NB4 (cell line): ENCODE results near the gene TMEM192.
"Not testable (repeated sequence)": the region's sequence is repeated elsewhere in the genome, so short reads cannot be mapped to it uniquely, and the experiment has no call there.

ENCODE experiments used
- DNase-seq: peaks from one replicate; pipeline ENCODE4 v3.0.0; 2010; ENCODE audit warnings: low read depth
- H3K4me3 ChIP-seq: one replicate; pipeline ENCODE4 v1.5.1; 2011; ENCODE audit warnings: mild to moderate bottlenecking, low read depth, low read length, moderate library complexity
- MYC ChIP-seq: IDR thresholded peaks from 2 replicates; pipeline ENCODE4 v1.6.1; 2011; ENCODE audit warnings: low read depth, low read length
- POLR2A ChIP-seq: IDR thresholded peaks from 2 replicates; pipeline ENCODE4 v1.6.1; 2011; ENCODE audit warnings: mild to moderate bottlenecking; ENCODE audit not compliant: insufficient read length; ENCODE audit errors: extremely low read depth
- TF ChIP-seq, protein P1 (sequence below): IDR thresholded peaks from 2 replicates; pipeline ENCODE4 v1.6.1; 2011; ENCODE audit warnings: low read depth, low read length
- TF ChIP-seq, protein P2 (sequence below): IDR thresholded peaks from one replicate; pipeline ENCODE4 v1.5.1; 2012; ENCODE audit warnings: low read depth, low read length

TMEM192 gene

DNA sequence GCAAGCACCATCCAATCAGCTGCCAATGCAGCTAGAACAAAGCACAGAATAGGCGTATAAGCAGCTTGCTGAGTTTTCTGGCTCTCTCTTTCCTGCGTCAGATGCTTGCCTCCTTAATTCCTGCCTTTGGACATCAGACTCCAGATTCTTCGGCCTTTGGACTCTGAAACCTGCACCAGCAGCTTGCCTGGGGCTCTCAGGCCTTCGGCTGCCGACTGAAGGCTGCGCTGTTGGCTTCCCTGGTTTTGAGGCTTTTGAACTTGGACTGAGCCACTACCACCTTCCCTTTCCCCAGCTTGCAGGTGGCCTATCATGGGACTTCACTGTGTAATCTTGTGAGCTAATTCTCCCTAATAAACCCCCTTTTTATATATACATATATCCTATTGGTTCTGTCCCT is 6.1 kb downstream of the TMEM192 start:
- TF ChIP-seq, protein P1, sequence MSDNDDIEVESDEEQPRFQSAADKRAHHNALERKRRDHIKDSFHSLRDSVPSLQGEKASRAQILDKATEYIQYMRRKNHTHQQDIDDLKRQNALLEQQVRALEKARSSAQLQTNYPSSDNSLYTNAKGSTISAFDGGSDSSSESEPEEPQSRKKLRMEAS: no peak
- TF ChIP-seq POLR2A: no peak
- TF ChIP-seq MYC: no peak
- TF ChIP-seq, protein P2, sequence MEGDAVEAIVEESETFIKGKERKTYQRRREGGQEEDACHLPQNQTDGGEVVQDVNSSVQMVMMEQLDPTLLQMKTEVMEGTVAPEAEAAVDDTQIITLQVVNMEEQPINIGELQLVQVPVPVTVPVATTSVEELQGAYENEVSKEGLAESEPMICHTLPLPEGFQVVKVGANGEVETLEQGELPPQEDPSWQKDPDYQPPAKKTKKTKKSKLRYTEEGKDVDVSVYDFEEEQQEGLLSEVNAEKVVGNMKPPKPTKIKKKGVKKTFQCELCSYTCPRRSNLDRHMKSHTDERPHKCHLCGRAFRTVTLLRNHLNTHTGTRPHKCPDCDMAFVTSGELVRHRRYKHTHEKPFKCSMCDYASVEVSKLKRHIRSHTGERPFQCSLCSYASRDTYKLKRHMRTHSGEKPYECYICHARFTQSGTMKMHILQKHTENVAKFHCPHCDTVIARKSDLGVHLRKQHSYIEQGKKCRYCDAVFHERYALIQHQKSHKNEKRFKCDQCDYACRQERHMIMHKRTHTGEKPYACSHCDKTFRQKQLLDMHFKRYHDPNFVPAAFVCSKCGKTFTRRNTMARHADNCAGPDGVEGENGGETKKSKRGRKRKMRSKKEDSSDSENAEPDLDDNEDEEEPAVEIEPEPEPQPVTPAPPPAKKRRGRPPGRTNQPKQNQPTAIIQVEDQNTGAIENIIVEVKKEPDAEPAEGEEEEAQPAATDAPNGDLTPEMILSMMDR: no peak
- no peak overlapping the region for H3K4me3 ChIP-seq
- DNase-seq: no peak

DNA sequence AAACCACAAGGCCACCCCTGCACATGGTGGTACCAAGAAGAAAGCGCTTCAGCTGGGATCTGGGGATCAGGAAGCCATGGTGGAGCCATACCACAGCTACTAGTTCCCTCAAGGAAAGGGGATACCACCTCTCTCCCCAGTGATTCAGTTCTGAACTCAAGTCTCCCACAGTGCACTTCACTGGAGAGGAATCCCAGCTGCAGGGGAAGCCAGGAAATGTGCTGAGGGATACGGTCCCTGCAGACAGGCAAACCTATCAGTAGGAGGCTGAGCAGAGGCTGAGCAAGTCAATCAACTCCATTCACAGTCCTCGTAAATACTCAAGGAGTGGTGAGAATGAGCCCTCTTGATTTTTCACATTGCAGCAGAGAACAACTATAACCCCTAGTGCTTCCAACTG is 11.0 kb downstream of the TMEM192 start:
- DNase-seq: no peak
- TF ChIP-seq MYC (no peak), POLR2A (no peak)
- TF ChIP-seq, protein P1: no peak
- TF ChIP-seq, protein P2: no peak

DNA sequence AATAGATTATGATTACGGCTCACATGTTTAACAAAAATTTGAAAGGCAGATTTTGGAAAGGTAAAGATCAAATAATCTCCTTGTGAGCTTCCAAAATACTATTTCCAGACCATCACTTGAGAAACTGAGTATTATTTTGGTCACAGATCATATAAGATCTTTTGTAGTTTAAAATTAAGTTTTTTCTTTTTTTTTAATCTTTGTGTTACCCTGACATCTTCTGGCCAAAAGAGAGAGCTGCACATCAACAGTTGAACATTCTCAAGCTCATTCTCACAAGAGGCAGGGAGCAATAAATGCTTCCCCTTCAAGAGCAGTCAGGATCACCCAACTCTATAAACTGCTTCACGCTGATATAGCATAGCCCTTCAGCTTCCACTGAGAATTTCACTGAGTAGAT is 15.9 kb downstream of the TMEM192 start:
- H3K4me3 ChIP-seq: no peak overlapping the region
- TF ChIP-seq, protein P1: no peak
- TF ChIP-seq, protein P2: peak; percentile 47

More for the DNA sequence above, 11.0 kb downstream of the TMEM192 start:
- no peak overlapping the region for H3K4me3 ChIP-seq

DNA sequence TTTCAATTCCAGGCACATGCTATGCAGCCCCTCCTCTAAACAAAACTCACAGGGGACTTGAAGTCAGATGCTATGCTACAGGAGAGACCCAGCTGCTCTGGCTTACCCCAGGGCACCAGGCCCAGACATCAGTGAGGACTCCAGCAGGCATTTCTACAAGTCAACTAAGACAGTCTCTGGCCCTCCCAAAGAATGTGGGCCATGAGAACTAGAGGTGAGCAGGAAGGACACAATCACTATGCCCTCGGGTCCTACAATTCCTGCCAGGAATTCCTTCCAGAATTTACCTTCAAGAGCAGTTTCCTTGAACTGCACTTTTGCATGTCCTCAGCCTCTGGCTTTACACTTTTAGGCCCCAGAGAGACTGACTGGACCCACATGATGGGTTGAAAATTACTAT is 17.4 kb downstream of the TMEM192 start:
- TF ChIP-seq POLR2A (no peak), MYC (no peak)
- TF ChIP-seq, protein P2: no peak
- TF ChIP-seq, protein P1: no peak
- DNase-seq: no peak
- no peak overlapping the region for H3K4me3 ChIP-seq

More for the DNA sequence above, 15.9 kb downstream of the TMEM192 start:
- peak; percentile 38 for DNase-seq

DNA sequence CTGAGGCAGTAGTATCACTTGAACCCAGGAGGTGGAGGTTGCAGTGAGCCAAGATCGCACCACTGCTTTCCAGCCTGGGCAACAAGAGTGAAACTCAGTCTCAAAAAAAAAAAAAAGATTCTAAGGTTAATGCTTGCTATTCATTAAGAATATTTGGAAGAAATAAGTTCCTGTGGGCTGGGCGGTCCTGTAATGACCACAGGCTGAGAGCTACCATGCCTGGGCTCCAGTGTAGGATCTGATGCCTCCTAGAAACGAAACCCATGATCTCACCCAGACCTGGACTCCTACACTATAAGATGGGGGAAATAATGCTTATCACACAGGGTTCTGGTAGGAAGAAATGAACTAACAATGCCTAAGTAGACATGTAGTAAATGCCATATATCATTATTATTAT is 17.8 kb downstream of the TMEM192 start:
- DNase-seq: no peak
- H3K4me3 ChIP-seq: no peak overlapping the region
- TF ChIP-seq POLR2A (no peak), MYC (no peak)
- TF ChIP-seq, protein P1: no peak
- TF ChIP-seq, protein P2: no peak

DNA sequence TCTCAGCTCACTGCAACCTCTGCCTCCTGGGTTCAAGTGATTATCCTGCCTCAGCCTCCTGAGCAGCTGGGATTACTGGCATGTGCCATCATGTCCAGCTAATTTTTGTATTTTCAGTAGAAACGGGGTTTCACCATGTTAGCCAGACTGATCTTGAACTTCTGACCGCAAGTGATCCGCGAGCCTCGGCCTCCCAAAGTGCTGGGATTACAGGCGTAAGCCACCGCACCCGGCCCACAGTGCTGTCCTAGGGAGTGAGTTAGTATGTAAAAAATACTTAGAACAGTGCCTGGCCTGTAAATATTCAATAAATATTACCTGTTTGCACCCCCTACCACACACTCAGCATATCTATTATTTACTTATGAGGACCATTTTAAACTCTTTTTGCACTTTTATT is 20.5 kb downstream of the TMEM192 start:
- not testable (repeated sequence) for H3K4me3 ChIP-seq

More for the DNA sequence above, 20.5 kb downstream of the TMEM192 start:
- DNase-seq: not testable (repeated sequence)
